ENCODE data around the gene LY9.

LY9 gene

GRCh38 chr1:160795951-160796383 lies at the start of gene LY9:
Gene LY9, plus strand, starts transcription at chr1:160796174. Its CDS starts 14 bp downstream, at chr1:160796188.
- DNase-seq (ENCODE audit: low read depth in 2 of 2) = peak; percentile 55 to 61

GRCh38 chr1:160746836-160747500 lies 49.0 kb upstream of the LY9 start:
- DNase-seq (ENCODE audit: low read depth in 2 of 2) = no peak

GRCh38 chr1:160747717-160748116 lies 48.3 kb upstream of the LY9 start:
- DNase-seq (ENCODE audit: low read depth in 2 of 2) = no peak

GRCh38 chr1:160748181-160748877 lies 47.6 kb upstream of the LY9 start:
- DNase-seq (ENCODE audit: low read depth in 2 of 2) = no peak

- no peak for DNase-seq (ENCODE audit: low read depth in 2 of 2)
These were observed 47.1 kb upstream of the LY9 start for GRCh38 chr1:160748878-160749269.

- DNase-seq (ENCODE audit: low read depth in 2 of 2) = no peak
These were observed 45.4 kb upstream of the LY9 start for GRCh38 chr1:160750608-160751007.

- DNase-seq (ENCODE audit: low read depth in 2 of 2) = no peak
These were observed 43.6 kb upstream of the LY9 start for GRCh38 chr1:160752406-160752805.

GRCh38 chr1:160752924-160753323 lies 43.0 kb upstream of the LY9 start:
- no peak for DNase-seq (ENCODE audit: low read depth in 2 of 2)

GRCh38 chr1:160753594-160753993 lies 42.4 kb upstream of the LY9 start:
- no peak for DNase-seq (ENCODE audit: low read depth in 2 of 2)

- no peak for DNase-seq (ENCODE audit: low read depth in 2 of 2)
These were observed 40.5 kb upstream of the LY9 start for GRCh38 chr1:160755461-160755860.

- DNase-seq (ENCODE audit: low read depth in 2 of 2) = no peak
These were observed 39.8 kb upstream of the LY9 start for GRCh38 chr1:160755911-160756848.

GRCh38 chr1:160756849-160757201 lies 39.1 kb upstream of the LY9 start:
- DNase-seq (ENCODE audit: low read depth in 2 of 2) = no peak

- no peak for DNase-seq (ENCODE audit: low read depth in 2 of 2)
These were observed 37.5 kb upstream of the LY9 start for GRCh38 chr1:160758521-160758920.

GRCh38 chr1:160759740-160760139 lies 36.2 kb upstream of the LY9 start:
- DNase-seq (ENCODE audit: low read depth in 2 of 2) = no peak

GRCh38 chr1:160761046-160761445 lies 34.9 kb upstream of the LY9 start:
- no peak for DNase-seq (ENCODE audit: low read depth in 2 of 2)

GRCh38 chr1:160761886-160762285 lies 34.1 kb upstream of the LY9 start:
- DNase-seq (ENCODE audit: low read depth in 2 of 2) = no peak

- DNase-seq (ENCODE audit: low read depth in 2 of 2) = no peak
These were observed 32.0 kb upstream of the LY9 start for GRCh38 chr1:160763993-160764392.

- DNase-seq (ENCODE audit: low read depth in 2 of 2) = no peak
These were observed 28.3 kb upstream of the LY9 start for GRCh38 chr1:160767395-160768294.

- DNase-seq (ENCODE audit: low read depth in 2 of 2) = peak; percentile 64 to 78
These were observed 27.7 kb upstream of the LY9 start for GRCh38 chr1:160768295-160768657.

GRCh38 chr1:160772331-160772730 lies 23.6 kb upstream of the LY9 start:
- no peak for DNase-seq (ENCODE audit: low read depth in 2 of 2)

GRCh38 chr1:160773093-160773492 lies 22.9 kb upstream of the LY9 start:
- DNase-seq (ENCODE audit: low read depth in 2 of 2) = no peak

All from stimulated activated CD4-positive, alpha-beta T cell treated with anti-CD3 and anti-CD28 coated beads, Interleukin-12 subunit alpha, Interleukin-12 subunit beta, amount 100 ng/mL, for 24 hours (primary cell).